ENCODE data around the gene GOPC. TPM values are rescaled to one million over a fixed set of nuclear protein-coding genes. Genes with fewer than 3 reads are reported as not detected.

Gene GOPC
- total RNA-seq, 3 donors from 2014 or later: 25.6 to 36.6 (median 29.5) TPM

DNA sequence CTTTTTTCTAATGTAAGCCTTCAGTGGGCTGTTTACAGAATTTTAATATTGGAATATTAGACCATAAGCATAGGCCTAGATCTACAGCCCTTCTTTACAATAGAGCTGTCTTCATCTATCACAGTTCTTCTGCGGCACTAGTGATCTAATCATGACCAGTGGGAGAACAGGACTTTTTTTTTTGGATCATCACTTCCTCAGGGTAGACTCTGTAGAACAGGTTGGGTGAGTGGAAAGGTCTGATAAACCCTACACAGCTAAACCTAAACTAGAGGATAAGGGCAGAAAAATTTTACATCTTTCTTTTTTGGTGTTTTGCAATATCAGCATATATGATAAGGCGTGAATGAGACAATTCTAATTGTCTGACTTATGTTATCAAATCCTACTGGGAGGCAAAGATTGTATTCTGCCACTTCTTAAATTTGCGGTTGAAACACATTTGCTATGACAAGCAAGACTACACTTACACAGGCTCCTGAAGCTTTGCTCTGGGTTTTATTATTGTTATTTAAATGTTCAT lies 52.2 kb downstream of the GOPC start:
- Histone ChIP-seq H3K27ac (no peak overlapping the region), H3K4me1 (no peaks in the 10 kb centered on the region), H3K36me3 (no peaks in the 10 kb centered on the region), H3K4me3 (no peak overlapping the region), H3K27me3 (no peaks in the 10 kb centered on the region), H3K9me3 (no peaks in the 10 kb centered on the region)
- intact Hi-C loops (cut with DNase I; ENCODE audit: low total_unique reads): loop anchor here (10.0 kb wide), 1 partner anchor 195 kb away; no protein-coding TSS in a partner anchor
- TF ChIP-seq, protein P1, sequence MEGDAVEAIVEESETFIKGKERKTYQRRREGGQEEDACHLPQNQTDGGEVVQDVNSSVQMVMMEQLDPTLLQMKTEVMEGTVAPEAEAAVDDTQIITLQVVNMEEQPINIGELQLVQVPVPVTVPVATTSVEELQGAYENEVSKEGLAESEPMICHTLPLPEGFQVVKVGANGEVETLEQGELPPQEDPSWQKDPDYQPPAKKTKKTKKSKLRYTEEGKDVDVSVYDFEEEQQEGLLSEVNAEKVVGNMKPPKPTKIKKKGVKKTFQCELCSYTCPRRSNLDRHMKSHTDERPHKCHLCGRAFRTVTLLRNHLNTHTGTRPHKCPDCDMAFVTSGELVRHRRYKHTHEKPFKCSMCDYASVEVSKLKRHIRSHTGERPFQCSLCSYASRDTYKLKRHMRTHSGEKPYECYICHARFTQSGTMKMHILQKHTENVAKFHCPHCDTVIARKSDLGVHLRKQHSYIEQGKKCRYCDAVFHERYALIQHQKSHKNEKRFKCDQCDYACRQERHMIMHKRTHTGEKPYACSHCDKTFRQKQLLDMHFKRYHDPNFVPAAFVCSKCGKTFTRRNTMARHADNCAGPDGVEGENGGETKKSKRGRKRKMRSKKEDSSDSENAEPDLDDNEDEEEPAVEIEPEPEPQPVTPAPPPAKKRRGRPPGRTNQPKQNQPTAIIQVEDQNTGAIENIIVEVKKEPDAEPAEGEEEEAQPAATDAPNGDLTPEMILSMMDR (IDR thresholded peaks at IDR 0.05): no peak
- TF ChIP-seq POLR2A (IDR thresholded peaks at IDR 0.05) (no peak), POLR2AphosphoS5 (IDR thresholded peaks at IDR 0.05) (no peak)
- DNase-seq (ENCODE audit: low spot score in 2 of 2): no peak

DNA sequence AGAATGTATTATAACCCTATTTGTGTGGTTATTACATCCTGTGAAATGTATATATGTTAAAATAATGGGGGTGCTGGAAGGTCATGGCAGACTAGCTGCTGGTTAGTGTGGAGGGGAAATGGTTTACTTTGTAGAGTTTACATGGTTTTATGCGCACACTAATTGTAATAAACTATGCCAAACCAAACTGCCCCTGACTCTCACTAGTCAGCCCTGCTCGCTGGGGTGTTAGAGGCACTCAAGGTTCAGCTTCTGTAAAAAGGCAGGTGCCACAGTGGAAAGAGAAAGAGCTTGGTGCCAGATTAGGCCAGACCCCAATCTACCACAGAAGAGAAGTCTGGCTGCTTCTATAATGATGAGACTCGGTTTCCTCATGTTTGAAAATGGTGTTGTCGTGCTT lies 52.7 kb downstream of the GOPC start:
- Histone ChIP-seq H3K27me3 (no peaks in the 10 kb centered on the region), H3K9me3 (no peaks in the 10 kb centered on the region), H3K36me3 (no peaks in the 10 kb centered on the region), H3K4me3 (no peak overlapping the region), H3K27ac (no peak overlapping the region), H3K4me1 (no peaks in the 10 kb centered on the region)
- DNase-seq (ENCODE audit: low spot score in 2 of 2): no peak
- TF ChIP-seq, protein P1 (IDR thresholded peaks at IDR 0.05): no peak
- TF ChIP-seq POLR2A (IDR thresholded peaks at IDR 0.05) (no peak), POLR2AphosphoS5 (IDR thresholded peaks at IDR 0.05) (no peak)
- intact Hi-C loops (cut with DNase I; ENCODE audit: low total_unique reads): loop anchor here (10.0 kb wide), 1 partner anchor 195 kb away; no protein-coding TSS in a partner anchor

DNA sequence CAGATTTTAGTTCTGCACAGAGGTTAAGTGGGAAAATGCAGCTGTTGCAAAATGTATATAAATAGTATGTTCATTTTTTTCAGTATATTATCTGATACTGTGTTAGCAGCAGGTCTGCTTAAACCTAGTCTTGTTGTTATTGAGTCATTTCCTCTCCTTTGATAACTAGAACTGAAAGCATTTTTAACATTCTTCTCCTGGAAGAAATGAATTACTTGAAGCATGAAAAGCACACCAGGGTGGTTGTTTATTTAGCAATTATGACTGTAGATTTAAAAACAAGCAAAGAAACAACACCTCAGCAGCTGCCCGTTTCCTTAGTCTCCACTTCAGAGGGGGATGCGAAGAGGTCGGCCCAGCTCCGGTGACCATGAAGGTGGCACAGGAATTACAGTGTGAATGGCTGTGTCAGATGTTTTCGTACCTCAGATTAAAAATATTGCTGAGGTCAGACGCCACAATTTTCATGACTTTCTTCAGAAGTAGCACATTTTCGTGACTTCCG lies 53.5 kb downstream of the GOPC start:
- Histone ChIP-seq H3K9me3 (no peaks in the 10 kb centered on the region), H3K4me3 (no peak overlapping the region), H3K4me1 (no peaks in the 10 kb centered on the region), H3K27me3 (no peaks in the 10 kb centered on the region), H3K36me3 (no peaks in the 10 kb centered on the region), H3K27ac (no peak overlapping the region)
- no peak for DNase-seq (ENCODE audit: low spot score in 2 of 2)
- intact Hi-C loops (cut with DNase I; ENCODE audit: low total_unique reads): no loop called here
- TF ChIP-seq, protein P1 (IDR thresholded peaks at IDR 0.05): no peak
- TF ChIP-seq POLR2AphosphoS5 (IDR thresholded peaks at IDR 0.05): no peak
- no peak for TF ChIP-seq POLR2A (IDR thresholded peaks at IDR 0.05)

DNA sequence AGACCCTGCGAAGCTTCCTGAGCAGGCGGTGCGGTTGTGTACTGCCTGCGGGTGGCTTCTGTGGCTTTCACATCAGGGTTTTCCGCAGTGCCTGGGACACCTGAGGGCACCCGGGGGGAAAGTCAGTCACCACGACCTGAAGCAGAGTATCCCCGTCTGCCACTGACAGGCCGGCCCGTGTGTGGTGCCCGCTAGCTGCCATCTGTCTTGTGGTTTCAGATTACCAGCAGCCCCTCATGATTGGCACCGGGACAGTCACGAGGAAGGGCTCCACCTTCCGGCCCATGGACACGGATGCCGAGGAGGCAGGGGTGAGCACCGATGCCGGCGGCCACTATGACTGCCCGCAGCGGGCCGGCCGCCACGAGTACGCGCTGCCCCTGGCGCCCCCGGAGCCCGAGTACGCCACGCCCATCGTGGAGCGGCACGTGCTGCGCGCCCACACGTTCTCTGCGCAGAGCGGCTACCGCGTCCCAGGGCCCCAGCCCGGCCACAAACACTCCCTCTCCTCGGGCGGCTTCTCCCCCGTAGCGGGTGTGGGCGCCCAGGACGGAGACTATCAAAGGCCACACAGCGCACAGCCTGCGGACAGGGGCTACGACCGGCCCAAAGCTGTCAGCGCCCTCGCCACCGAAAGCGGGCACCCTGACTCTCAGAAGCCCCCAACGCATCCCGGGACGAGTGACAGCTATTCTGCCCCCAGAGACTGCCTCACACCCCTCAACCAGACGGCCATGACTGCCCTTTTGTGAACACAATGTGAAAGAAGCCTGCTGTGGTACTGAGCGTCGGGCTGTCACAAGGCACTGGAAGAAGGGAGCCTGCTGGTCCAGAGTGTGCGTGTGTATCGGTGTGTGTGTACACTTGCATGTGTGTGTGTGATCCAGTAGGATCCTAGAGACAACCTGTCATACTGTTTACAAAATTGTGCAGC lies 54.4 kb downstream of the GOPC start:
- Histone ChIP-seq H3K36me3 (no peaks in the 10 kb centered on the region), H3K27ac (peak overlapping the region in 1 of 2 donors; percentile 16), H3K4me1 (no peaks in the 10 kb centered on the region), H3K4me3 (peak overlapping the region; percentile 32 to 72 (median 45)), H3K27me3 (no peaks in the 10 kb centered on the region), H3K9me3 (no peaks in the 10 kb centered on the region)
- DNase-seq (ENCODE audit: low spot score in 2 of 2): peak in 1 of 2 donors; percentile 24
- TF ChIP-seq, protein P1 (IDR thresholded peaks at IDR 0.05): no peak
- TF ChIP-seq POLR2AphosphoS5 (IDR thresholded peaks at IDR 0.05) (no peak), POLR2A (IDR thresholded peaks at IDR 0.05) (no peak)
- intact Hi-C loops (cut with DNase I; ENCODE audit: low total_unique reads): no loop called here

DNA sequence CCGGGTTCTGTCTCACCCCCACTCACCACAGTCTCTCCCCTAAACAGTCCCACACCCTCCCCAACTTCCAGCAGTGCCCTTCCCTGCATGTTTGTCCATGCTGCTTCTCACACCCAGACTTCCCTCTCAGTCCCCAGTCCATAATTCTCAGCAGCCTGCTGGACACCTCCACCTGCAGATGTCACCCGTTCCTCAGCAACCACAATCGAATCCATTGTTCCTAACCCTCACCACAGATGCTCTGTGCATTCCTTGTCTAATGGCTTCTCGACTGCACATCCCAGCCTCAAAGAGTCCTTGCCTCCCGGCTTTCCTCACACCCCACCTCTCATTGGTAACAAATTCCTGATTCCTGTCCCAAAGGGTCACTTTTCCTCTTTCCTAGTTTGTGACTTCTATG lies 55.6 kb downstream of the GOPC start:
- no peak for DNase-seq (ENCODE audit: low spot score in 2 of 2)
- Histone ChIP-seq H3K27ac (no peak overlapping the region), H3K27me3 (no peaks in the 10 kb centered on the region), H3K9me3 (no peaks in the 10 kb centered on the region), H3K4me3 (no peak overlapping the region), H3K36me3 (no peaks in the 10 kb centered on the region), H3K4me1 (no peaks in the 10 kb centered on the region)
- TF ChIP-seq POLR2AphosphoS5 (IDR thresholded peaks at IDR 0.05): no peak
- TF ChIP-seq POLR2A (IDR thresholded peaks at IDR 0.05): no peak
- TF ChIP-seq, protein P1 (IDR thresholded peaks at IDR 0.05): no peak
- intact Hi-C loops (cut with DNase I; ENCODE audit: low total_unique reads): no loop called here

Measured in breast epithelium (tissue), 4 donors.